Dermis microvascular lymphatic vessel endothelial cell (primary cell): ENCODE measurements around the gene FAAH2. TPM values are rescaled to one million over a fixed set of nuclear protein-coding genes. Genes with fewer than 3 reads are reported as not detected.
"Not testable (repeated sequence)": the region's sequence is repeated elsewhere in the genome, so short reads cannot be mapped to it uniquely, and the experiment has no call there.

ENCODE experiments used
- DNase-seq, 2 donors: peaks; one replicate each; pipeline versions ENCODE4 v3.0.0 to v3.0.0-alpha.2; 2010; ENCODE audit warnings: low read depth in 2 of 2
- total RNA-seq: library from RNA; depleted of rRNA; stranded (reverse); fragments of >200 nt; gene quantifications from 2 replicates; pipeline ENCODE4 v1.2.1, GENCODE V29; 2014

Gene FAAH2
- 0.89 and 1.4 TPM in 2 replicates for total RNA-seq

GRCh38 chrX:57286507-57287251 is at the start of gene FAAH2:
TSS of gene FAAH2 (plus strand) at chrX:57286706. CDS start at chrX:57286826, 120 bp downstream.
- DNase-seq: no peak

- DNase-seq: no peak
These were observed 44.5 kb upstream of the FAAH2 start for GRCh38 chrX:57241967-57242366.

GRCh38 chrX:57251965-57252364 is 34.5 kb upstream of the FAAH2 start:
- no peak for DNase-seq

GRCh38 chrX:57265126-57265525 is 21.4 kb upstream of the FAAH2 start:
- no peak for DNase-seq

GRCh38 chrX:57266275-57266674 is 20.2 kb upstream of the FAAH2 start:
- no peak for DNase-seq

- DNase-seq: no peak
These were observed 19.6 kb upstream of the FAAH2 start for GRCh38 chrX:57266871-57267270.

GRCh38 chrX:57267308-57267707 is 19.2 kb upstream of the FAAH2 start:
- no peak for DNase-seq

- DNase-seq: no peak
These were observed 15.5 kb upstream of the FAAH2 start for GRCh38 chrX:57270980-57271379.

- DNase-seq: no peak
These were observed 3.9 kb upstream of the FAAH2 start for GRCh38 chrX:57282568-57282967.

- DNase-seq: no peak
These were observed 1.5 kb upstream of the FAAH2 start for GRCh38 chrX:57285001-57285400.

- no peak for DNase-seq
These were observed 2.6 kb downstream of the FAAH2 start for GRCh38 chrX:57289089-57289488.

- DNase-seq: no peak
These were observed 8.5 kb downstream of the FAAH2 start for GRCh38 chrX:57294961-57295360.

GRCh38 chrX:57295679-57296078 is 9.2 kb downstream of the FAAH2 start:
- not testable (repeated sequence) for DNase-seq

GRCh38 chrX:57313583-57314215 is 27.2 kb downstream of the FAAH2 start:
- no peak for DNase-seq

GRCh38 chrX:57329008-57329407 is 42.5 kb downstream of the FAAH2 start:
- DNase-seq: peak in 1 of 2 donors; percentile 7

GRCh38 chrX:57335790-57336189 is 49.3 kb downstream of the FAAH2 start:
- peak in 1 of 2 donors; percentile 0 for DNase-seq

GRCh38 chrX:57353472-57354132 is 67.1 kb downstream of the FAAH2 start:
- peak in 1 of 2 donors; percentile 40 for DNase-seq

- DNase-seq: no peak
These were observed 77.6 kb downstream of the FAAH2 start for GRCh38 chrX:57364145-57364544.

- DNase-seq: no peak
These were observed 79.9 kb downstream of the FAAH2 start for GRCh38 chrX:57366430-57366829.

GRCh38 chrX:57367649-57368048 is 81.1 kb downstream of the FAAH2 start:
- peak in 1 of 2 donors; percentile 7 for DNase-seq

- DNase-seq: no peak
These were observed 81.7 kb downstream of the FAAH2 start for GRCh38 chrX:57368158-57368557.

- DNase-seq: no peak
These were observed 92.8 kb downstream of the FAAH2 start for GRCh38 chrX:57379296-57379695.
